Activated CD8-positive, alpha-beta memory T cell treated with anti-CD3 and anti-CD28 coated beads for 4 hours (primary cell): ENCODE results near the gene ANKRD44.

Experiments
- DNase-seq, 2 donors: peaks; one replicate each; pipeline ENCODE4 v3.0.0-alpha.2; 2020; ENCODE audit warnings: low read depth in 2 of 2

Gene ANKRD44

DNA sequence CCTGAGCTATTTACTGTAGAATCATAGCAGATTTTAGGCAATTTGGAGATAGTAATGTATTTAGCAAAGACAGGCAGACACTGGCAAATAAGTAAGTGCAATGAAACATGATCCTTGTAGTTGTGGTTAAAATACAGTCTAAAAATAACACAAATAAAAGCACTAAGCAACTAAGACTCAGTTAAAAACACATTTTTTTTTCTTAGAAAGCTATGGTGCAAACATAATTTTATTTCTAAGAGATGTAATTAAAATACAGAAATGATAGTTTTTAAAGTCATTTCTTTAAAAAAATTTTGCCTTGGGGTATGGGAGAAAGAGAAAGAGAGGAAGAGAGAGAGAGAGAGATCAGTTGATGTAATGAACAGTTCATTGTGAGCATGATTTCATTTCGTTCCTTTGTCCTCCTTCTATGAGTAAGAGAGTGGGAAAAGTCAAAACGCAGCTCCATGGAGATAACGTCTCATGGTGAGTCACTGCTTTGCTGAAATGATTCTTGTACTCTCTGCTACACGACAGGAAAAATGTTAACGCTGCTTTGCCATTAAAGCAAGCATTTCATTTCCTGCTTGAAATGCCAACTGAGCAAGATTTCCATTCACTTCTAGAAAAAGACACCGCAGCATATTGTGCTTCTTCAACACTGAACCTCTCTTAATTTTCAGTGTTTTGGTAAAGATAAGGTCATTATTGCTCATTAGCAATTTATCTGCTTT, 322.8 kb downstream of the ANKRD44 start:
- peak; percentile 1 to 28 for DNase-seq

DNA sequence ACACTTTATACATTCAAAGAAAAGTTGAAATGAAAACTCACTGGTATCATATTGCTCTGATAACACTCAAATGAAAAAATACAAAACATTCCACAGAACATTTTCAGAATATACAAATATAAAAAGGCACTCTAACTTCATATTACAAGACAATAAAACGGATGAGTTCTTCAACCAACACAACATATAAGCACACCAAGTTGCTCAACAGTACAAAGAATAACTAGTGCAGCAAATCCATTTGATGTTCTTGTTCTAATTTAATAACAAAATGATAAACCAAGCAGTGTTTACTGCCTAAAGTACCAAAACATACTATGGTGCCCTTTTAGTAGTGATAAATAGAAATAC, 323.3 kb downstream of the ANKRD44 start:
- DNase-seq, result no peak

DNA sequence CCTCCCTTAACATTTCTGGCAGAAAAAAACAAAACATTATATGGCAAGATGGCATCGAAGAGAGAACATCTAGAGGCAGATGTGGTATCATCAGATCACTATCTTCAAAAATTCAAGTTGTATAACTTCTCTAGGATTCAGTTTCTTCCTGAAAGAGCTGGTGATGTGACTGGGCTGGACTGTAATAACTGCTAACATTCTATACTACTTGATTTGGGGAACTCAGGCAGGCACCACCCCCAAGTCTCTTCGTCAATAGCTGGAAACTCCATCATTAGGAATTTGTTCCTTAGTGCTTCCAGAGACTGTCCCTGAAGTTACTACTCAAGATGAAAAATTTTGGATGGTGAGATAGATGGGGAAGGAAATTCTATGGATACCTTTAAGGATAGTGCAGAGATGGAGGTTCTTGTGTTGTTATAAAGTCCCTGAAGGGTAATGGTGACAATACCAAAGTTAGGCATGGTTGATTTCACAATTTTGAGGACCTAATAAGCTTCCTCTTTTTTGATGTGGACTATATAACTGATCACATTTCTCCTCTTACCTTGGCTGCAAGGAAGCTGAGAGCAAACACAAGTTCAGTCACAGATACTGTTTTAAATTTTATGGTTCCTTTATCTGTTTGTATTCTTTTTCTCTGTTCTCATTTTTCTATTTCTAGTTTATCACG, 324.9 kb downstream of the ANKRD44 start:
- no peak for DNase-seq

DNA sequence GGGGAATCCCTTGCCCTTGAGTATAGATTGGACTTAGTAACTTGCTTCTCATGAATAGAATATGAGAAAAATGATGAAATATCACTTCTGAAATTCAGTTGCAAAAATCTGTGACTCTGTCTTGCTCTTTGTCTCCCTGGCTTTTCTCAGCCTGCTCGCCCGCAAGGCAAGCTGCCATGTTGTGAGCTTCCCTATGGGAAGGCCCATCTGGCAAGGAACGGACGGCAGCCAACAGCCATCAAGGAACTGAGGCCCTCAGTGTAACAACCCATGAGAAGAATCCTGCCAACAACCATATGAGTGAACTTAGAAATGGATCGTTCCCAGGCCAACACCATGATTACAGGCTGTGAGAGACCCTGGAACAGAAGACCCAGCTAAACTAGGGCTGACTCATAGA, 325.7 kb downstream of the ANKRD44 start:
- DNase-seq, result no peak

DNA sequence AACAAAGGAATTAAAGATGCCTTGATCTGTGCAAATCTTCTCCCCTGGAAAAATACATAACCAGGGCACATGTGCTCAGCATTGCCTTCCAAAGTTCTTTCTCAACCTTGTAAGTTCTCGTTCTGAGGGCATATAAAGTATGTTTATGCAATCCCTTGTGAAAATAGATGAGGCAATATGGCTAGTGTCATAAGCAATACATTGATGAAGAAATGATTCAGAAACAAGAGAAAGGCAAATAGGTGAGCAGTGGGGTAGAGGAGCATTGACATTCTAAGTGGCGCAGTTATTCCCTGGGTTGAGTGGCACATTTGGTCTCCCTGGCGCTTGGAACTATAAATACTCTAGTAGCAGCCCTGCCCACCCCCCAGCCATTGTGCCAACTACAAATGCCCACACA, 326.6 kb downstream of the ANKRD44 start:
- no peak for DNase-seq

DNA sequence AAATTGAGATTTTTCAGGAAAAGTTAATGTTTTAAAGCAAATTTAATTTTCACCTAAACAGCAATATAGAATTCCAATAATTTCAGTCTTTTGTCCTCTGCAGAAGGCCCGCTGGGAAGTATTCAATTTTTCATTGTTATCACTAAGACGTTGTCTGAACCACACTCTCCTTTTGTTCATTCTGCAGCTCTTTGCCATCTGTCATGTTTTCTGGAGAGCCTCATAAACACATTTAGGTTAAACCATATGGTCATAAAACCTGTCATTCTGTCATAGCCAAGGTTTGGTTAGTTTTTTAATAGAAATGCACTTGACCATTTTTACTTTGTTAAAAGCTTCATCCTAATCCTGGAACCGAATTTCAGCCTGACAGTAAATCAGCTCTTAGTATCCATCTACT, 330.1 kb downstream of the ANKRD44 start:
- no peak for DNase-seq

DNA sequence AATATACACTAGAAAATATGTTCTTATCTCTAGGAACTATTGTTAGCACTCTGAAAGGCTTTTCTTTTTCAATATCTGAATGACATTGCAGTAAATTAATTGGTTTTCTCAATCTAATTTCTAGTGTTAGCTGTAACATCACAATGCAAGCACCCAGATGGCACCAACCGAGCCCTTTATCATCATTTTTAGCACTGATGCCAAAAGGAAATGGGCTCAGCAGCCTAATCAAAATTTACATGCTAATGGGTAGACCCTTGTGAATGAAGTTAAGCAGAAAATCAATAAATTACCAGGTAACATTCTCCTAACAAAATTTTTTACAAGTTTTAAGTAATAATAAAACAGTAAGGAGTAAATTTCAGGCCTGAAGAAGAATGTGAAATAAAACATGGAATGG, 330.6 kb downstream of the ANKRD44 start:
- DNase-seq, result no peak

DNA sequence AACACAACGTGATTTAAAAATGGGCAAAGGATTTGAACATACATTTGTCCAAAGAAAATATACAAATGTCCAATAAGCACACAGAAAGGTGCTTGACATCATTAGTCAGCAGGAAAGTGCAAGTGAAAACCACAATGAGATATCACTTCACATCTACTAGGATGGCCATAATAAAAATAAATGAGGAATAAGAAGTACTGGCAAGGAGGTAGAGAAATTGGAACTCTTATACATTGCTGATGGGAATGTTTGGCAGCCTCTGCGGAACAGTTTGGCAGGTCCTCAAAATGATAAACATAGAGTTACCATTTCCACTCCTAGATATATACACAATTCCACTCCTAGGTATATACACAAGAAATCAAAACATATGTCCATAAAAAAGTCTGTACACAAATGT, 333.1 kb downstream of the ANKRD44 start:
- DNase-seq, result no peak

DNA sequence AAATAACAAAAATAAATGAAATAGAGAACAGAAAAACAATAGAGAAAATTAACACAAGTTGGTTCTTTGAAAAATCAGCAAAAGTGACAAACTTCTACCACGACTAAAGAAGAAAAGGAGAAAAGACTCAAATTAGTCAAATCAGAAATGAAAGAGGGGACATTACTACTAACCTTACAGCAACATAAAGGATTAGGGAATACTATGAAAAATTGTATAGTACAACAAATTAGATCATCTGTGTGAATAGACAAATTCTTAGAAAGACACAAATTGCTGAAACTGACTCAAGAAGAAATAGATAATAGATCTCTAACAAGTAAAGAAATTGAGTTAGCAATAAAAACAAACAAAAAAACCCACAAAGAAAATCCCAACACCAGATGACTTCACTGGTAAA, 335.6 kb downstream of the ANKRD44 start:
- no peak for DNase-seq

DNA sequence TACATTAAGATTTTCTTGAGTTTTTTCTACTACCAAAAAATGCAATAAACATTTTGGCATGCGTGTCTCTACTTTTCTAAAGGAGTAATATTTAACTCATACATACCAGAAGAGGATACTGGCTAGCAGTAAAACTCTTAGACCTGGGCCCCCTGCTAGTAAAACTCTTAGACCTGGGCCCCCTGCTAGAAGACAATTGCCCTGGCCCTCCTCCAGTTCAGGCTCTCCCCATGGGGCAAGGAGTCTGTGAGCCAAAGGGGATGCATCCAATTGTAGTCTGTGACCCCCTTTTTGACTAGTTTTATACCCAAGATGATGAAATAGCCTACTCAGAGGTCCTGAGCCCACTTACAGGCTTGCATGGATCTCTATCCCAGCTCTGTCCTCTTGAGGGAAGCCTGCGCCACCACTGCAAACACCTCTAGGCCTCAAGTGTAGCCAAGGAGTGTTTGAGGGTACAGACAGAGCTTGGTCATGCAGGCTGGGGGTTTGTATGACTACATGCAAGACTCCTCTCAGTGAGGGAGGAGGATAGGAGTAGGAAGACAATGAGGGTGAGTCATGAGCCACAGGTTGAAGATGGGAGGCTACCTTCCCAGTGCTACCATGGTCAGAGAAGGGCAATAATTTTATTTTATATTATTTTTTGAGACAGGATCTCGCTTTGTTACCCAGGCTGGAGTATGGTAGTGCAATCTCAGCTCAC, 338.9 kb downstream of the ANKRD44 start:
- DNase-seq, result no peak

DNA sequence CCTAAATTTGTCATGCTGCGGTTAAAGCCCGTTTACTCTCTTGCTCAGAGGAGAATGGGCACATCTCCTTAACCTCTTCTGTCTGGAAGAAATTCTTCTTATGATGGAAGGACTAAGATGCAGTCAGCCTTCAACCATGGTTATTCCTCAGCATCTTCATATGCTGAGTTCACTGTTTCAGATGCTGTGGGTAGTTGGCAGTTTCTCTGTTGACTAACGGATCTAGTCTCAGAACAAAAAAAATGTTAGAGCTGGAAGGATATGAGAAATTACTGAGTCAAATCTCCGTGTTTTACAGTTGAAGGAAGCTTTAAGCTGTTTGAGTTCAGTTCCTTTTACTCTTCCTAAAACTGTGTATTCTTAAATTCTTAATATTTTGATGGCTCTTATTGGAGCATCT, 340.5 kb downstream of the ANKRD44 start:
- DNase-seq, result no peak

DNA sequence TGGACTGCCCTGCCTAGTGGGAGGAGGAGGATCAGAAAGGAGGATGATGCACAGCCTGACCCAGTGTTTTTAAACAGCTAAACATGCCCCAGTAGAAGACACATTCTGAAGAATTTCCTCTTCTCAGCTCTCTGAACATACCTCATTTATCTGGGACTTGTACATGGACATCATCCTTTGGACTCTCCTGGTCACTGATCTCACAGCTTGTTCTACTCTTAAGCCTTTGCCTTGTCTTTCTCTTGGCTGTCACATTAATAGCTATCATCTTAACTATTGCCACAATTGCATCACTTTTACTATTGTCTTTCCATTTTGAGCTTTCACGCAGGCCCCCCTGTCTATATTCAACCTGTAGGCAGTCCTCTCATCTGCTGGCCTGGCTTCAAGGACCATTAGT, 342.1 kb downstream of the ANKRD44 start:
- DNase-seq, result no peak

DNA sequence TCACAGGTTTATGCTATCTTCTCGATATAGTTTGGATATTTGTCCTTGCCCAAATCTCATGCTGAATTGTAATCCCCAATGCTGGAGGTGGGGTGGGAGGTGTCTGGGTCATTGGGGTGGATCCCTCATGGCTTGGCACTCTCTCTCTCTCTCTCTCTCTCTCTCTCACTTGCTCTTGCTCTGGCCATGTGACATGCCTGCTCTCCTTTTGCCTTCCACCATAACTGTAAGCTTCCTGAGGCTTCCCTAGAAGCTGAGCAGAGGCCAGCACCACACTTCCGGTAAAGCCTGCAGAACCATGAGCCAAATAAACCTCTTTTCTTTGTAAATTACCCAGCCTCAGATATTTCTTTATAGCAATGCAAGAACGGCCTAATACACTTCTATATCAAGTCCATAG, 342.8 kb downstream of the ANKRD44 start:
- DNase-seq, result no peak

DNA sequence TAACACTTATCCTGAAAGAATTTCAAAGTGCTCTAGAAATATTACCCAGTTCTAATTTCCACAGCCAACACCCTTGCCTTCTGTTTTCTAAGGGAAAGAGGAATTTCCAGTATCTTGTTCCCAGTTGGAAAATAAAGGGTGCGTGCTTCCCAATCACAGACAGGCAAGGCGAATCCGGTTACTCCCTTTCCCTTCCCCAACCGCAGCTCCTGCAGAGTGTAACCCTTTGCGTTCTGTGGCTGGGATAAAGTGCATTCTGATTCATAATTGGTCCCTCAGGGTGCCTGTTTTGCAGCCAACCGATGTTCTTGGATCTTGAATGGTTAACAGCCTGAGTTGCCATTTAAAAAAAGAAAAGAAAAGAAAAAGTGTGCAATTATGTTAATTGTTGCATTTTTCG, 343.5 kb downstream of the ANKRD44 start:
- no peak for DNase-seq

DNA sequence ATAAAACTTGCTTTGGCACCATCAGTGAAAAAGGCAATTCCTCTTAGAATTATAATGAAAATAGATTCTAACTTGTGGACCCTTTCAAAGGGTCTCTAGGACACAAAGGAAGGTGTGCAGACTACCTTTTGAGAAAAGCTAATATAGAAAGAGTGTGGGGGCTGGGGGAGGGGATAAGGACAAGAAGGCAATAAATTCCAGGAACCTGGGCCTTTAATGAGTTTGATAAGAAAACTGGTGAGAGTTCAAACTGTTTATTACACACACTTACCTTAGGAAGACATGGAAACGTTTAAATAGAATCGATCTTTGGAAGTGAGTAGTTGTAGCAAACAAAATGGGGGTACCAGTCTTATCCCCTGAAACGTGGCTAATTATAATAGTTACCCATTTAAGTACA, 344.5 kb downstream of the ANKRD44 start:
- no peak for DNase-seq

DNA sequence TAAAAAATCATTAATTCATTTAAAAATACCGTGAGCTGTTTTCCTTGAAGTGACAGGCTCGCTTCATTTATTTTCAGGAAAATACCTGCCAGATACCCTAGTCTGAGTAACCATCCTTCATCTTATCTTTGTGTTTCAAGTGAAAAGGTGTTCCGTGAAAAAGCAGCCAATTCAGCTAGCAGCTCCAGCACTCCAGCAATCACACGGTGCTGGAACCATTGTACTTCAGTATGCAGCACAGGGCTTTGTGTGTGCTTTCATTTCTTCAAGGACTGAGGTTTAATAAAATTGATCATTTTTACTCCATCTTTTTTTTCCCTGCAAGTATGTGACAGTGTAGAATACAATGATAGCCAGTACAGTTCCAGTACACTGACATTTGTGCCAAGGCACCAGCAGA, 344.9 kb downstream of the ANKRD44 start:
- DNase-seq, result no peak

DNA sequence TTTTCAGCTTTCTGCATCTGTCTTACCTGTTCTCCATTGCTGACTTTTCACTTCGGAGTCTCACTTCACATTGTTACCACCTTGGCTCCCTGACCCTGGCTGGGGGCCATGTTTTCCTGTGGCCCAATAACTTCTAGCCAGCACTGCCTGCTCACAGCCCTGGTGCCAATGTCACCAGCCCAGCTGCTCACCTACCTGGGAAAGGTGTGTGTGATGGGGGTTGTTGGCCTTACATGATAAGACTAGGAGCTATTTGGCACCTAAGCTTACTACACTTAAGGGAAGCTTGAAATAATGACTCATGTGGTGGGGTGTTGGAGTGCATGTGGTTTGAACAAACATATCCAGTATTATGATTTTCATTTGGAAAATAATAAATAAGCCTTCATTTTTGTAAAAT, 346.6 kb downstream of the ANKRD44 start:
- DNase-seq, result no peak

DNA sequence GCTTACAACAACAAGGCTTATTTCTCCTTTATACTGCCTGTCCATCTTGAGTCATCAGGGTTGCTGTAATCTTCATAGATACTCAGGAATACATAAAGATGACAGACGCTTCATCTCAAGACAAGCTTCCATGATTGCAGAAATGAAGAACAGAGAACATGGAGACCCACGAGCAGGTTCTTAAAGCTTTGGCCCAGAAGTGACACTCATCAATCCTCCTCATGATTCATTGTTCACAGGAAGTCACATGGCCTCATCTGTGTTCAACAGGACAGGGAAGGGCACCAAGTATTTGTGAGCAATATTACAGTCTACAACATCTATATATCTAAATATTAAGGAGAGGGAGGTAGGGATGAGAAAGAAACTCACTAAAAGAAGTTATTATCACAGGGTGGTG, 347.5 kb downstream of the ANKRD44 start:
- no peak for DNase-seq

DNA sequence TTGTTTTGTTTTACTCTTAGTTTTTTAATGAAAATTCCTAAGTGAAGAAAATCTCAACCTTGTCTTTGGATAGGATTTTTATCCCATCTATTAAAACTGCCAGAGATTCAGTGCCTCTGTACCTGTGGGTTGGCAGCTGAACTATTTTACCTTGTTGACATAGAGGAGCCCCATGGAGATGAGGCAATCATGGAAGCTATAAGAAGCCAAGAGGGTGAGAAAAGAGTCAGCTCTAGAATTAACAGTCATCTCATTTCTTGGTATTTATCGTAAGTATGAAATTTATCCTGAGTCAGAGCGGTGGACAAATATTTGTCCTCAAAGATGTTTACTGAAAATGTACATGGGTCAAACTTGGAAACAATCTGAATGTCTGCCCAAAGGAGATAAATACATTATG, 348.3 kb downstream of the ANKRD44 start:
- no peak for DNase-seq

DNA sequence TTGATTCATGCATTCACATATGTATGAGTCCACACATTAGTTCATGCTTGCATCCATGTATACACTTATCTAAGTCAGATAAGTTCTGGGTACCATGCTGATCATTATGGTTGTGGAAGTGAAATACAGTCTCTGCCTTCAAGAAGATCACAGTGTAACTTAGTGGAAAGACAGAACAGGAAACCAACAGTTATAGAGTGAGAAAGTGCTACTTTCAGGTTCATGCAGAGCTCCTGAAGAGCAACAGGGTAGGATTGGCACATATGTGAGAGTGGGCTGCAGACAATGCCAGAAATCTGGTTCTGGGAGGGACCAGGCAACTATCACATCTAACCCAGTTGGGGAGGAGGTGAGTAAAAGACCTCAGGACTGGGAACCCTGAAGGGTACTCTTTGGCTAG, 348.7 kb downstream of the ANKRD44 start:
- DNase-seq, result no peak

DNA sequence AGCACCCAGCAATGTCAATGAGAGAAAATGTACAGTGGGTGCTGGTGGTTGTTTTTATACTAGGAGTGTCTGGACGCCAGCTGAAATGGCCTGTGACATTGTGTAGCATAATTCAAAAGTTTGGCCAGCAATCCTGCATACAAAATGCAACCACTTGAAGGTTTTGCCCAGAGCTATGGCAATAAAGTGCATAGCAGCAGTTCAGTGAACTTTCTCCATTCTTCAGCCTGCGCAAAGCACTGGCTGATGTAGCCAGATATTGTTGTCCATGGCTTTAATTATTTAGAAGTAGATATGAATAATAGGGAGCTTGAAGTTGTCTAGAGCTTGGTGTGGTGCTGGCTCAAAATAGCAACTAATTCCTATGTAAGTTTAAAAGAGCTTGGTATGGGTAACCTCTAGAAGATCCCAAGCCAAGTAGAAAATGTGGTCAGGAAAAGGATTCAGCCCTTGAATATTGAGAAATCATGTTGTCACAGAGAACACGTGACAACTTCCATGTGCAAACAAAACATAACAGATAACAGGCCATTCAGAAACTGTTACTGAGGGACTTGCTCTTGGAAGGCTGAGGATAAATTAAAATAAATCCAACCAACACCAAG, 350.7 kb downstream of the ANKRD44 start:
- DNase-seq, result no peak

DNA sequence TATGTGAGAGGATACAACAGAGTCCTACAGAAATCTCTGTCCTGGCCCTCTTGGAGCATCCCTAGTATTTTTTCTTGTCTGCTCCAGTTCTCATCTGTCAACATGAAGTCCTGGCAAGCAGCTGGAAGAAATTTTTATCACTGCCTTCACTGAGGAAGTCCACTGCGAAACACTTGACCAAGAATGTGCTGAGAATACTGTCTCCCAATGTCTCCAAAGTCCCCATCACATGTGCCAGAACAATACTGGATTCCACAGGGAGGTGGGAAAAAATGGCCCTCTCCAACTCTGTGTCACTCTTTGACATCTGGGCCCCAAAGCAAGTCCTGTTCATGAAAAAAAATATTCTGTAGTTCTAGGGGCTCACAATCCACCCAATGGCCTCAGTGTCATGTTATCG, 351.3 kb downstream of the ANKRD44 start:
- DNase-seq, result no peak
